HG02759 (cell line): ENCODE results near the gene SBF2.
"Not testable (repeated sequence)": the region's sequence is repeated elsewhere in the genome, so short reads cannot be mapped to it uniquely, and the experiment has no call there.

Experiments
- ATAC-seq: cut with Tn5 transposase; IDR thresholded peaks from one replicate; pipeline ENCODE4 v1.9.1; 2021; ENCODE audit warnings: mild to moderate bottlenecking, moderate library complexity; ENCODE audit not compliant: unreplicated experiment

Gene SBF2

GRCh38 chr11:10029386-10030121 is 264.5 kb downstream of the SBF2 start:
- ATAC-seq = no peak

- no peak for ATAC-seq
Observed at GRCh38 chr11:10026514-10026913, 267.5 kb downstream of the SBF2 start.

- no peak for ATAC-seq
Observed at GRCh38 chr11:10023212-10023611, 270.8 kb downstream of the SBF2 start.

GRCh38 chr11:10022764-10023163 is 271.3 kb downstream of the SBF2 start:
- ATAC-seq = no peak

- ATAC-seq = no peak
Observed at GRCh38 chr11:10021563-10021962, 272.5 kb downstream of the SBF2 start.

- ATAC-seq = no peak
Observed at GRCh38 chr11:10019906-10020682, 273.9 kb downstream of the SBF2 start.

- no peak for ATAC-seq
Observed at GRCh38 chr11:10017911-10018310, 276.1 kb downstream of the SBF2 start.

GRCh38 chr11:10017050-10017449 is 277.0 kb downstream of the SBF2 start:
- no peak for ATAC-seq

GRCh38 chr11:10012068-10012467 is 282.0 kb downstream of the SBF2 start:
- ATAC-seq = no peak

GRCh38 chr11:10005955-10006525 is 288.0 kb downstream of the SBF2 start:
- no peak for ATAC-seq

- no peak for ATAC-seq
Observed at GRCh38 chr11:10004526-10005113, 289.4 kb downstream of the SBF2 start.

GRCh38 chr11:10002221-10002620 is 291.8 kb downstream of the SBF2 start:
- no peak for ATAC-seq

- no peak for ATAC-seq
Observed at GRCh38 chr11:9992306-9992705, 301.7 kb downstream of the SBF2 start.

GRCh38 chr11:9990221-9990973 is 303.6 kb downstream of the SBF2 start:
- no peak for ATAC-seq

GRCh38 chr11:9987303-9987702 is 306.7 kb downstream of the SBF2 start:
- not testable (repeated sequence) for ATAC-seq

GRCh38 chr11:9982796-9983579 is 311.0 kb downstream of the SBF2 start:
- no peak for ATAC-seq

GRCh38 chr11:9982127-9982795 is 311.8 kb downstream of the SBF2 start:
- ATAC-seq = no peak

- ATAC-seq = no peak
Observed at GRCh38 chr11:9980931-9981330, 313.1 kb downstream of the SBF2 start.

- ATAC-seq = no peak
Observed at GRCh38 chr11:9977554-9977953, 316.5 kb downstream of the SBF2 start.

GRCh38 chr11:9974375-9974774 is 319.6 kb downstream of the SBF2 start:
- no peak for ATAC-seq
